Loucy (cell line): Measurements from ENCODE around the gene ITGA6.

Experiments
- H2AFZ ChIP-seq: fragments of 200-600 bp; sonication (generic); 2 replicates; pipeline ENCODE4 v1.6.0; 2016; ENCODE audit warnings: antibody characterized with exemption, mild to moderate bottlenecking, low read length, moderate library complexity
- H3F3A ChIP-seq: fragments of 200-600 bp; 2 replicates; pipeline ENCODE4 v1.6.0; 2016; ENCODE audit warnings: antibody characterized with exemption, low read depth, mild to moderate bottlenecking
- H3K27me3 ChIP-seq: fragments of 200-600 bp; sonication (generic); 2 replicates; pipeline ENCODE4 v1.6.1; 2014; ENCODE audit warnings: low read length, mild to moderate bottlenecking; ENCODE audit not compliant: insufficient read depth, poor library complexity, severe bottlenecking
- H3K36me3 ChIP-seq: fragments of 200-600 bp; sonication (generic); 2 replicates; pipeline ENCODE4 v1.6.1; 2016; ENCODE audit warnings: low read length; ENCODE audit not compliant: insufficient read depth
- H3K4me1 ChIP-seq: fragments of 200-600 bp; sonication (generic); 2 replicates; pipeline ENCODE4 v1.5.1; 2014; ENCODE audit warnings: low read length, mild to moderate bottlenecking; ENCODE audit not compliant: insufficient read depth, poor library complexity, severe bottlenecking
- H3K4me2 ChIP-seq: fragments of 200-600 bp; sonication (generic); 2 replicates; pipeline ENCODE4 v1.6.0; 2014; ENCODE audit warnings: antibody characterized with exemption, low read length, low read depth, mild to moderate bottlenecking; ENCODE audit not compliant: poor library complexity, severe bottlenecking
- H3K4me3 ChIP-seq: fragments of 200-600 bp; sonication (generic); 2 replicates; pipeline ENCODE4 v1.5.1; 2014; ENCODE audit warnings: low read length, mild to moderate bottlenecking, mixed read lengths; ENCODE audit not compliant: poor library complexity, severe bottlenecking
- H3K79me2 ChIP-seq: fragments of 200-600 bp; sonication (generic); 2 replicates; pipeline ENCODE4 v1.6.1; 2014; ENCODE audit warnings: low read length; ENCODE audit not compliant: insufficient read depth
- H3K9ac ChIP-seq: fragments of 200-600 bp; sonication (generic); 2 replicates; pipeline ENCODE4 v1.6.0; 2014; ENCODE audit warnings: mild to moderate bottlenecking, low read depth, low read length, moderate library complexity; ENCODE audit not compliant: poor library complexity, severe bottlenecking
- H3K9me2 ChIP-seq: fragments of 200-600 bp; sonication (generic); replicated peaks from 2 replicates; pipeline ENCODE4 v1.6.1; 2016; ENCODE audit warnings: low read depth, low read length, mixed read lengths
- H3K9me3 ChIP-seq: fragments of 200-600 bp; sonication (generic); 2 replicates; pipeline ENCODE4 v1.6.1; 2014; ENCODE audit warnings: mild to moderate bottlenecking, antibody characterized with exemption, low read length, low read depth; ENCODE audit not compliant: insufficient read depth
- H4K20me1 ChIP-seq: fragments of 200-600 bp; sonication (generic); 2 replicates; pipeline ENCODE4 v1.6.0; 2014; ENCODE audit warnings: antibody characterized with exemption, low read length, mild to moderate bottlenecking; ENCODE audit not compliant: insufficient read depth, poor library complexity, severe bottlenecking
- EZH2phosphoT487 ChIP-seq: fragments of 200-600 bp; IDR thresholded peaks from 2 replicates; pipeline ENCODE4 v1.6.1; 2018; ENCODE audit warnings: antibody characterized with exemption, mild to moderate bottlenecking, moderate library complexity, borderline replicate concordance
- TF ChIP-seq, protein P1 (sequence below): fragments of 200-600 bp; sonication (generic); conservative IDR thresholded peaks from 2 replicates; pipeline ENCODE4 v1.5.1; 2014; ENCODE audit warnings: mild to moderate bottlenecking, antibody characterized with exemption, low read length

The ITGA6 gene

DNA sequence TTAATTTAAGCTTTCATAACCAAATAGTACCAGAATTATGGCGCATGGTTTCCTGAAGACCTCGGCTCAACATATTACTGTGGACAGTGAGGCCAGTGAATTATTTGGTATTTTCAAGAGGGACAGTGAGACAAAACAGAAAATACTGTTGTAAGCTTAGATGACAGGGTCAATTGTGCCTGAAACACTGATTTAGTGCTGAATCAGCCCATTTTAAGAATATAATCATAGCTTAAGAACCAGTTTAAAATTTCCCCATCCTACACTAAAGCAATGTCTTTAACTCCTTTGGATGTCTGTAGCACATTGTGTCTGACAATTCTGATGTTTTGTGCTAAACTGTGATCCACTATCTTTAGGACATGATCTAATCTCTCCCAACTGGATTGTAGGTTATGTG, 4.6 kb downstream of the ITGA6 start:
- Histone ChIP-seq H3K4me3 (peak overlapping the region; percentile 15), H3K9ac (peak overlapping the region; percentile 8), H3K9me3 (no peaks in the 10 kb centered on the region), H3K4me1 (peaks cover 91% of the 10 kb centered on the region), H3K27me3 (no peaks in the 10 kb centered on the region), H4K20me1 (peaks cover 72% of the 10 kb centered on the region), H2AFZ (no peak overlapping the region), H3K36me3 (no peaks in the 10 kb centered on the region), H3K9me2 (no peaks in the 10 kb centered on the region), H3F3A (peaks cover 6% of the 10 kb centered on the region), H3K4me2 (peak overlapping the region; percentile 87), H3K79me2 (peaks cover 87% of the 10 kb centered on the region)
- no peak for TF ChIP-seq EZH2phosphoT487
- TF ChIP-seq, protein P1, sequence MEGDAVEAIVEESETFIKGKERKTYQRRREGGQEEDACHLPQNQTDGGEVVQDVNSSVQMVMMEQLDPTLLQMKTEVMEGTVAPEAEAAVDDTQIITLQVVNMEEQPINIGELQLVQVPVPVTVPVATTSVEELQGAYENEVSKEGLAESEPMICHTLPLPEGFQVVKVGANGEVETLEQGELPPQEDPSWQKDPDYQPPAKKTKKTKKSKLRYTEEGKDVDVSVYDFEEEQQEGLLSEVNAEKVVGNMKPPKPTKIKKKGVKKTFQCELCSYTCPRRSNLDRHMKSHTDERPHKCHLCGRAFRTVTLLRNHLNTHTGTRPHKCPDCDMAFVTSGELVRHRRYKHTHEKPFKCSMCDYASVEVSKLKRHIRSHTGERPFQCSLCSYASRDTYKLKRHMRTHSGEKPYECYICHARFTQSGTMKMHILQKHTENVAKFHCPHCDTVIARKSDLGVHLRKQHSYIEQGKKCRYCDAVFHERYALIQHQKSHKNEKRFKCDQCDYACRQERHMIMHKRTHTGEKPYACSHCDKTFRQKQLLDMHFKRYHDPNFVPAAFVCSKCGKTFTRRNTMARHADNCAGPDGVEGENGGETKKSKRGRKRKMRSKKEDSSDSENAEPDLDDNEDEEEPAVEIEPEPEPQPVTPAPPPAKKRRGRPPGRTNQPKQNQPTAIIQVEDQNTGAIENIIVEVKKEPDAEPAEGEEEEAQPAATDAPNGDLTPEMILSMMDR: no peak

GRCh38 chr2:172433144-172433543, 5.8 kb downstream of the ITGA6 start:
- no peaks in the 10 kb centered on the region for H3K27me3 ChIP-seq
- peaks cover 100% of the 10 kb centered on the region for H3K4me1 ChIP-seq
- no peak for TF ChIP-seq EZH2phosphoT487
- TF ChIP-seq, protein P1: no peak
- H3K4me3 ChIP-seq: peak overlapping the region; percentile 15
- H3K9me3 ChIP-seq: no peaks in the 10 kb centered on the region
- no peak overlapping the region for H2AFZ ChIP-seq
- H3K9ac ChIP-seq: no peak overlapping the region
- H3K9me2 ChIP-seq: no peaks in the 10 kb centered on the region
- peaks cover 6% of the 10 kb centered on the region for H3F3A ChIP-seq
- H3K4me2 ChIP-seq: peak overlapping the region; percentile 87
- H3K79me2 ChIP-seq: peaks cover 98% of the 10 kb centered on the region
- H4K20me1 ChIP-seq: peaks cover 84% of the 10 kb centered on the region
- no peaks in the 10 kb centered on the region for H3K36me3 ChIP-seq

- no peaks in the 10 kb centered on the region for H3K27me3 ChIP-seq
- no peaks in the 10 kb centered on the region for H3K9me2 ChIP-seq
- H4K20me1 ChIP-seq: peaks cover 83% of the 10 kb centered on the region
- H3K79me2 ChIP-seq: peaks cover 98% of the 10 kb centered on the region
- peaks cover 6% of the 10 kb centered on the region for H3F3A ChIP-seq
- peak overlapping the region; percentile 45 for H3K4me3 ChIP-seq
- H3K9me3 ChIP-seq: no peaks in the 10 kb centered on the region
- H3K9ac ChIP-seq: peak overlapping the region; percentile 15
- H3K36me3 ChIP-seq: no peaks in the 10 kb centered on the region
- peak overlapping the region; percentile 87 for H3K4me2 ChIP-seq
- peaks cover 85% of the 10 kb centered on the region for H3K4me1 ChIP-seq
- TF ChIP-seq EZH2phosphoT487: no peak
- TF ChIP-seq, protein P1: no peak
- no peak overlapping the region for H2AFZ ChIP-seq
Measured at GRCh38 chr2:172434821-172435605, 7.6 kb downstream of the ITGA6 start.
